Vagina (tissue), 2 donors: ENCODE data around the gene RNASEL. TPM values are rescaled to one million over a fixed set of nuclear protein-coding genes. Genes with fewer than 3 reads are reported as not detected.
"Not testable (repeated sequence)": the region's sequence is repeated elsewhere in the genome, so short reads cannot be mapped to it uniquely, and the experiment has no call there.

ENCODE experiments used
- DNase-seq, 2 donors: peaks; one replicate each; pipeline ENCODE4 v3.0.0-alpha.2; 2017; ENCODE audit errors: extremely low spot score in 2 of 2
- H3K27ac ChIP-seq: fragments of 200-600 bp; sonication (generic); one replicate; pipeline ENCODE4 v1.5.1; 2019
- H3K27me3 ChIP-seq: fragments of 200-600 bp; sonication (generic); one replicate; pipeline ENCODE4 v1.5.1; 2019
- H3K36me3 ChIP-seq, 2 donors: fragments of 200-600 bp; sonication (generic); one replicate each; pipeline ENCODE4 v1.5.1; 2017 to 2019
- H3K4me1 ChIP-seq: fragments of 200-600 bp; sonication (generic); one replicate; pipeline ENCODE4 v1.5.1; 2019
- H3K4me3 ChIP-seq, 2 donors: fragments of 200-600 bp; sonication (generic); 1 replicate in 1 of 2; 2 replicates in 1 of 2; pipeline ENCODE4 v1.5.1; 2016 to 2019
- H3K9me3 ChIP-seq: fragments of 200-600 bp; sonication (generic); one replicate; pipeline ENCODE4 v1.5.1; 2019
- POLR2A ChIP-seq, 2 donors: fragments of 450-650 bp; IDR thresholded peaks; one replicate each; pipeline ENCODE4 v1.6.1; 2017; ENCODE audit warnings: antibody characterized with exemption in 2 of 2, mild to moderate bottlenecking in 2 of 2, moderate library complexity in 2 of 2
- POLR2AphosphoS5 ChIP-seq, 2 donors: sonication (generic); formaldehyde crosslinking; IDR thresholded peaks; one replicate each; pipeline ENCODE4 v1.9.0; 2017; ENCODE audit warnings: antibody characterized with exemption in 2 of 2, mild to moderate bottlenecking in 2 of 2, low read depth in 1 of 2; ENCODE audit not compliant: insufficient read depth in 1 of 2
- intact Hi-C: fragments of 100-400 bp; cut with DNase I; formaldehyde crosslinking; loops from one replicate; pipeline ENCODE4 v1.15.1; 2023
- total RNA-seq: library from RNA; depleted of rRNA; stranded (reverse); fragments of >200 nt; gene quantifications from one replicate; pipeline ENCODE4 v1.2.3, GENCODE V29; 2016
- TF ChIP-seq, protein P1 (sequence below), 3 experiments: fragments of 450-650 bp in 2 of 3; fragments of 200-600 bp in 1 of 3; sonication (generic) in 1 of 3; IDR thresholded peaks; one replicate each; pipeline ENCODE4 v1.5.1; 2017 to 2019; ENCODE audit warnings: antibody characterized with exemption in 3 of 3, mild to moderate bottlenecking in 2 of 3, moderate library complexity in 2 of 3

Gene RNASEL
- total RNA-seq, 1 donor from 2014 or later = 5.4 TPM

DNA sequence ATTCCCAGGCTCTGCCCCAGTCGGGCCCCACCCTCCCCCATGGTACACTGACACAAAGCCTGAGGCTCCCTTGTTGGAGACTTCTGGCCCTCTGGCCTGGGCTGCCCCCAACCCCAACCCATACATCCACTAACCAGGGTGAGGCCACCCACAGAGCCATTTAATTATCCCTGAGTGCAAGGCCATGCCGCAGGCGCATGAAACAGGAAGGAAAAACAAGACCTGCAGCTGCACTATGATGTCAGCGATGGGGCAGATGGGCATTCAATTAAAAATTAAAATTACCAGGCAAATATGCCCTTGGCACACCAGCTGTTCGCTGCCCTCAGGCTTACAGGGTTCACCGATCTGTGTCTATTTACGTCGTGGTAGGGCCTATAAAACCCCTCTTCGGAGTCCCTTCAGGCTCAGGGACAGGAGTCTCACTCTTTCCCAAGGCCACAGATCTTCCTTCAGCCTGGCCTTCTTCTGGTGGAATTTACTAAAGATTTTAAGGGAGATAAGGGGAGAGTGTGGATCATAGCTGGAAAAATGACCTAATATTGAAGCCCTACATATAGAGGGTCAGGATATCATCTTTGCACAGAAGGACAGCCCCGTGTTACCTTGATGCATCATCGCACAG lies 44.7 kb upstream of the RNASEL start:
- H3K27me3 ChIP-seq = no peaks in the 10 kb centered on the region
- no peaks in the 10 kb centered on the region for H3K9me3 ChIP-seq
- DNase-seq = peak in 1 of 2 donors; percentile 56
- TF ChIP-seq POLR2A (IDR thresholded peaks at IDR 0.05) (no peak), POLR2AphosphoS5 (IDR thresholded peaks at IDR 0.05; ENCODE audit: insufficient read depth in 1 of 2, low read depth in 1 of 2) (no peak)
- TF ChIP-seq, protein P1, sequence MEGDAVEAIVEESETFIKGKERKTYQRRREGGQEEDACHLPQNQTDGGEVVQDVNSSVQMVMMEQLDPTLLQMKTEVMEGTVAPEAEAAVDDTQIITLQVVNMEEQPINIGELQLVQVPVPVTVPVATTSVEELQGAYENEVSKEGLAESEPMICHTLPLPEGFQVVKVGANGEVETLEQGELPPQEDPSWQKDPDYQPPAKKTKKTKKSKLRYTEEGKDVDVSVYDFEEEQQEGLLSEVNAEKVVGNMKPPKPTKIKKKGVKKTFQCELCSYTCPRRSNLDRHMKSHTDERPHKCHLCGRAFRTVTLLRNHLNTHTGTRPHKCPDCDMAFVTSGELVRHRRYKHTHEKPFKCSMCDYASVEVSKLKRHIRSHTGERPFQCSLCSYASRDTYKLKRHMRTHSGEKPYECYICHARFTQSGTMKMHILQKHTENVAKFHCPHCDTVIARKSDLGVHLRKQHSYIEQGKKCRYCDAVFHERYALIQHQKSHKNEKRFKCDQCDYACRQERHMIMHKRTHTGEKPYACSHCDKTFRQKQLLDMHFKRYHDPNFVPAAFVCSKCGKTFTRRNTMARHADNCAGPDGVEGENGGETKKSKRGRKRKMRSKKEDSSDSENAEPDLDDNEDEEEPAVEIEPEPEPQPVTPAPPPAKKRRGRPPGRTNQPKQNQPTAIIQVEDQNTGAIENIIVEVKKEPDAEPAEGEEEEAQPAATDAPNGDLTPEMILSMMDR (IDR thresholded peaks at IDR 0.05) = no peak
- no peaks in the 10 kb centered on the region for H3K36me3 ChIP-seq
- no peak overlapping the region for H3K27ac ChIP-seq
- H3K4me3 ChIP-seq = no peak overlapping the region
- intact Hi-C loops = no loop called here
- H3K4me1 ChIP-seq = peaks cover 4% of the 10 kb centered on the region

DNA sequence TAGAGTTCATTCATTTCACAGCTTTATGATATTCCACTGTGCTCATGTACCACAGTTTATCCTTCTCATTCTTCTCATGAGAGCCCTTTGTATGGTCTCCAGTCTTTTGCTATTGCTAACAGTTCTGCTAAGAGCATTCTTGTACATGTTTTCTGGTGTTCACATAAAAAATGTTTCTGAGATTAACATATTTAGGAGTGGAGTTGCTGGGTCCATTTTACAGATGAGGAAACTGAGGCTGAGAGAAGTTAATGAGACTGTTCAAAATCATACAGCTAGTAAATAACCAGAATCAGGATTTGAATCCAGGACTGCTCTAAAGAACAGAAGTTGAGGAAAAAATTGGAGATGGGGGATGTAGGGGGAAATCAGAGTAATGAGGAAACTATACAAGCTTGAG lies 44.0 kb upstream of the RNASEL start:
- DNase-seq = no peak
- Histone ChIP-seq H3K4me3 (no peak overlapping the region), H3K9me3 (no peaks in the 10 kb centered on the region), H3K4me1 (peaks cover 4% of the 10 kb centered on the region), H3K27me3 (no peaks in the 10 kb centered on the region), H3K36me3 (no peaks in the 10 kb centered on the region), H3K27ac (no peak overlapping the region)
- TF ChIP-seq, protein P1 (IDR thresholded peaks at IDR 0.05) = no peak
- TF ChIP-seq POLR2A (IDR thresholded peaks at IDR 0.05) = no peak
- no peak for TF ChIP-seq POLR2AphosphoS5 (IDR thresholded peaks at IDR 0.05; ENCODE audit: insufficient read depth in 1 of 2, low read depth in 1 of 2)
- intact Hi-C loops = no loop called here

DNA sequence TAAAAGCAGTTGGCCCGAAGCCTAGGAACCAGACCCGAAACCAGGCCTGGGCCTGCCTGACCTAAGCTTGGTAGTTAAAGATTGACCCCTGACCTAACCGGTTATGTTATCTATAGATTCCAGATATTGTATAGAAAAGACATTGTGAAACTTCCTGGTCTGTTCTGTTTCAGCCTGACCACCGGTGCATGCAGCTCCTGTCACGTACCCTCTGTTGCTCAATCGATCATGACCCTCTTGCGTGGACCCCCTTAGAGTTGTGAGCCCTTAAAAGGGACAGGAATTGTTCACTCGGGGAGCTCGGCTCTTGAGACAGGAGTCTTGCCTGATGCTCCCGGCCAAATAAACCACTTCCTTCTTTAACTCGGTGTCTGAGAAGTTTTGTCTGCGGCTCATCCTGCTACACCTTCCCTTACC lies 43.4 kb upstream of the RNASEL start:
- DNase-seq, H3K36me3 ChIP-seq, H3K4me1 ChIP-seq, intact Hi-C loops, H3K27me3 ChIP-seq, H3K9me3 ChIP-seq, H3K4me3 ChIP-seq, H3K27ac ChIP-seq: not testable (repeated sequence)

DNA sequence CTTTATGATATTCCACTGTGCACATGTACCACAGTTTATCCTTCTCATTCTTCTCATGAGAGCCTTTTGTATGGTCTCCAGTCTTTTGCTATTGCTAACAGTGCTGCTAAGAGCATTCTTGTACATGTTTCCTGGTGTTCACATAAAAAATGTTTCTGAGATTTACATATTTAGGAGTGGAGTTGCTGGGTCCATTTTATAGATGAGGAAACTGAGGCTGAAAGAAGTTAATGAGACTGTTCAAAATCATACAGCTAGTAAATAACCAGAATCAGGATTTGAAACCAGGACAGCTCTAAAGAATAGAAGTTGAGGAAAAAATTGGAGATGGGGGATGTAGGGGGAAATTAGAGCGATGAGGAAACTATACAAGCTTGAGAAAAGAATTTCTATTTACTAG lies 42.9 kb upstream of the RNASEL start:
- Histone ChIP-seq H3K36me3 (no peaks in the 10 kb centered on the region), H3K9me3 (no peaks in the 10 kb centered on the region), H3K27ac (no peak overlapping the region), H3K27me3 (no peaks in the 10 kb centered on the region), H3K4me3 (no peak overlapping the region), H3K4me1 (peaks cover 4% of the 10 kb centered on the region)
- TF ChIP-seq, protein P1 (IDR thresholded peaks at IDR 0.05) = no peak
- TF ChIP-seq POLR2A (IDR thresholded peaks at IDR 0.05) (no peak), POLR2AphosphoS5 (IDR thresholded peaks at IDR 0.05; ENCODE audit: insufficient read depth in 1 of 2, low read depth in 1 of 2) (no peak)
- intact Hi-C loops = no loop called here
- DNase-seq = no peak

DNA sequence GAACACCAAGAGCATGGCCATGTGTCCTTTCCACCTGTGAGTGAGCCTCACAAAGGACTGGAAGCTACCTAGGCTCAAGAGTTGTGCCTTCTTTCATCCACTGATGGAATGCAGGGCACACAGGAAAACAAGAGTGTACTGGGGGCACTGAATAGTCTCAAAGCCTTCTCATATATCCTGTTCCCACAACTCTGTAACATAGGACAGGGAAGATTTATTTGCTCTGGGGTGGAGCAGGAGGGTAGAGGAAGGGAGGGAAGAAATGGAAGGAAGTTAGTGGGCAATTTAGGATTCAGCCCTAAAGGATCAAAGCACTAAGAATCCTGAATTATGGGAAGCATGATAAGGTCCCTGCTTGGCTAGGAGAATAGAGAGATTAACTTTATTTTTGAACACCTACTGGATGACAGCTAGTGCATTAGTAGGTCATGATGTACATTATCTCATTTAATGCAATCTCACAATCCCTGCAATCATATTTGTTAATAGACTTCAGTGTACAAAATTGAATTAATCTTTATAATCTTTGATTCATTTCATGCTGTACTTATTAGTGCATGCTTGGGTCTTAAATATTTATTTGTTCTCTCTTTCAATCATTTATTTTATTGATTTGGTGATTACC lies 42.1 kb upstream of the RNASEL start:
- intact Hi-C loops = no loop called here
- Histone ChIP-seq H3K4me1 (peaks cover 8% of the 10 kb centered on the region), H3K27ac (no peak overlapping the region), H3K4me3 (no peak overlapping the region), H3K9me3 (no peaks in the 10 kb centered on the region), H3K27me3 (no peaks in the 10 kb centered on the region), H3K36me3 (no peaks in the 10 kb centered on the region)
- no peak for TF ChIP-seq POLR2A (IDR thresholded peaks at IDR 0.05)
- no peak for TF ChIP-seq POLR2AphosphoS5 (IDR thresholded peaks at IDR 0.05; ENCODE audit: insufficient read depth in 1 of 2, low read depth in 1 of 2)
- TF ChIP-seq, protein P1 (IDR thresholded peaks at IDR 0.05) = no peak
- no peak for DNase-seq
